Measurements from ENCODE around the gene CINP.

CINP gene

DNA sequence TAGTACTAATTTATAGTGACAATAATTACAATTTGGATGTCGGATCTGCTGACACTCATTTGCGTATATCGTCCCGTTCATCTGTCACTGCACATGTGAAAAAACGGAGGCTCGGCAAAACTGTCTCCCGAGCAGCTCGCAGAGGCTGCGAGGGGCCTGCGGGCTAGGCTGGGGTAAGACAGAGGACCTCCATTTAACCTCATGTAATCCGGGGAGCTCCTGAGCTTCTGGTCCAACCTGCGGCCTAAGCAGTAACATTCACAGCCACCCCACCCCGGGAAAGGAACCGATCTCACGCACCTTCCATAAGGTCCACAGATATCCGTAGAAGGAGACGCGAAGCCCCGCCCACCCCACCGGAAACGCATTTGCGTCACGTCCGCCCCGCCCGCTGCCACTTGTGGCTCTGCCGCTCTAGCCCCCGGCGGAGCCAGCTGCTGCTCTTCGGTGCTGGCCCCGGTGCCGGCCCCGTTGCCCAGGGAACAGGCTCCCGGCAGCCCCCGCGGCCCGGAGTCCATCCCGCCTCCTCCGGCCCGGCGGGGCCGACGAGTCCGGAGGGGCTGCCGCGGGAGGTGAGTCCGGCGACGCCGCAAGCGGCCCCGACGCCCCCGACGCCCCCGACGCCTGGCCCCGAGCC lies at the start of gene CINP, which contains the start of gene TECPR2:
TSS of gene CINP (minus strand) at position 346 of the 637 bp plus-strand sequence. CDS start at position 307, 39 bp downstream.
TSS of gene TECPR2 (plus strand) at position 397 of the 637 bp plus-strand sequence. CDS start 13,781 bp downstream, outside the sequence.
- POLR2A ChIA-PET (ENCODE audit: low non-redundant PET) = interaction anchor here (0.7 kb wide), 1 partner anchor 13 kb away, joined by 3 read pairs; no protein-coding TSS in a partner anchor
- peak; percentile 97 for DNase-seq (ENCODE audit: low spot score)
- CTCF ChIA-PET = interaction anchor here (0.7 kb wide), 1 partner anchor 232 kb away, joined by 4 read pairs; no protein-coding TSS in a partner anchor
- TF ChIP-seq, protein P1, sequence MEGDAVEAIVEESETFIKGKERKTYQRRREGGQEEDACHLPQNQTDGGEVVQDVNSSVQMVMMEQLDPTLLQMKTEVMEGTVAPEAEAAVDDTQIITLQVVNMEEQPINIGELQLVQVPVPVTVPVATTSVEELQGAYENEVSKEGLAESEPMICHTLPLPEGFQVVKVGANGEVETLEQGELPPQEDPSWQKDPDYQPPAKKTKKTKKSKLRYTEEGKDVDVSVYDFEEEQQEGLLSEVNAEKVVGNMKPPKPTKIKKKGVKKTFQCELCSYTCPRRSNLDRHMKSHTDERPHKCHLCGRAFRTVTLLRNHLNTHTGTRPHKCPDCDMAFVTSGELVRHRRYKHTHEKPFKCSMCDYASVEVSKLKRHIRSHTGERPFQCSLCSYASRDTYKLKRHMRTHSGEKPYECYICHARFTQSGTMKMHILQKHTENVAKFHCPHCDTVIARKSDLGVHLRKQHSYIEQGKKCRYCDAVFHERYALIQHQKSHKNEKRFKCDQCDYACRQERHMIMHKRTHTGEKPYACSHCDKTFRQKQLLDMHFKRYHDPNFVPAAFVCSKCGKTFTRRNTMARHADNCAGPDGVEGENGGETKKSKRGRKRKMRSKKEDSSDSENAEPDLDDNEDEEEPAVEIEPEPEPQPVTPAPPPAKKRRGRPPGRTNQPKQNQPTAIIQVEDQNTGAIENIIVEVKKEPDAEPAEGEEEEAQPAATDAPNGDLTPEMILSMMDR (conservative IDR thresholded peaks at IDR 0.05; ENCODE audit: low read depth) = no peak
- peak within 1 kb of the TSS; percentile 87 for H3K27ac ChIP-seq

DNA sequence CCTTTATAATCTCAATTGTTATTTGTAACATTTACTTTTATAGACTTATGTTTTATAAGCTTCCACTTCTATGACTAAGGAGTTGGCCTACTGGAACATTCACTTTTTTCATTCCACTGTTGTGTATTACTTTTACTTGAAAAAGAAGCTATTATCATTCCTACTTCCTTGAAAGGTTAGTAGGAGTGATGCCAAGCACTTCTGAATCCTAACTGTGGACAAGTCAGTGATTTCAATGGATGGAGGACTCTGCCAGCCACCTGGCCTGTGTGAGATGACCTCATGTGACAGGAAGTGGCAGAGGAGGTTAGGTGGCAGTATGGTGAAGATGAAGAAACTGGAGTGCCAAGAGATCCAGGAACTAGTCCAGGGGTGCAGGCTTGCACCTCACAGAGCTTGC lies 46.0 kb upstream of the CINP start:
- DNase-seq (ENCODE audit: low spot score) = no peak
- ChIA-PET POLR2A (ENCODE audit: low non-redundant PET) (no interaction called here), CTCF (interaction anchor here (0.8 to 1.3 kb wide), 2 partner anchors 29 to 395 kb away, joined by 3 to 5 read pairs; no protein-coding TSS in a partner anchor)
- no peak overlapping the region for H3K27ac ChIP-seq
- TF ChIP-seq, protein P1 (conservative IDR thresholded peaks at IDR 0.05; ENCODE audit: low read depth) = no peak

DNA sequence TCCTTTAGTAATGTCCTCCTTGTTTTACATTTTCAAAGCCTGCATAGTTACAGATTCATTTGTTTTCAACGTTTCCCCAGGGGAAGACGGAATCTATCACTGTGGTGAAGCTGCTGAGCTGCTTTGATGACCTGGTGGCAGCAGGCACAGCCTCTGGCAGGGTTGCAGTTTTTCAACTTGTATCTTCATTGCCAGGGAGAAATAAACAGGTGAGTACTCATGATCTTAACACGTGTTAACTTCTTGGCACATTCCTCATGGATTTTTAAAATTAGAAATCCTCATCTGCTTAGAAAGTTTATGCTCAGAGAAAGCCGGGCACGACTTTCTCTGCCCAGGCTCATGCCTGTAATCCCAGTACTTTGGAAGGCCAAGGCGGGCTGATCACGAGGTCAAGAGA lies 44.6 kb upstream of the CINP start:
- DNase-seq (ENCODE audit: low spot score) = no peak
- CTCF ChIA-PET = interaction anchor here (0.6 to 0.7 kb wide), 2 partner anchors 43 to 155 kb away, joined by 3 to 7 read pairs; no protein-coding TSS in a partner anchor
- TF ChIP-seq, protein P1 (conservative IDR thresholded peaks at IDR 0.05; ENCODE audit: low read depth) = no peak
- POLR2A ChIA-PET (ENCODE audit: low non-redundant PET) = no interaction called here
- no peak overlapping the region for H3K27ac ChIP-seq

DNA sequence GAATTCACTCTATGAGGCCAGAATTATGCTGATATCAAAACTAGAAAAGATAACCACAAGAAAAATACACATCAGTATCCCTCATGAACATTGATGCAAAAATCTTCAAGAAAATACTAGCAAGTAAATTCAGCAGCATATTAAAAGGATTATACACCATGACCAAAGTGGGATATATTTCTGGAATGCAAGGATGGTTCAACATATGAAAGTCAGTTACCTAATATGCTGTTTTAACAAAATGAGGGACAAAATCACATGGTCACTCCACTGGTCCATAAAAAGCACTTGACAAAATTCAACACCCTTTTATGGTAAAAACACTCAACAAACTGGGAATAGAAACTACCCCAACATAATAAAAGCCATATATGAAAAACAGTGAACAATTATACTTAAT lies 40.3 kb upstream of the CINP start:
- H3K27ac ChIP-seq = no peak overlapping the region
- ChIA-PET CTCF (no interaction called here), POLR2A (ENCODE audit: low non-redundant PET) (no interaction called here)
- DNase-seq (ENCODE audit: low spot score) = no peak
- TF ChIP-seq, protein P1 (conservative IDR thresholded peaks at IDR 0.05; ENCODE audit: low read depth) = no peak

DNA sequence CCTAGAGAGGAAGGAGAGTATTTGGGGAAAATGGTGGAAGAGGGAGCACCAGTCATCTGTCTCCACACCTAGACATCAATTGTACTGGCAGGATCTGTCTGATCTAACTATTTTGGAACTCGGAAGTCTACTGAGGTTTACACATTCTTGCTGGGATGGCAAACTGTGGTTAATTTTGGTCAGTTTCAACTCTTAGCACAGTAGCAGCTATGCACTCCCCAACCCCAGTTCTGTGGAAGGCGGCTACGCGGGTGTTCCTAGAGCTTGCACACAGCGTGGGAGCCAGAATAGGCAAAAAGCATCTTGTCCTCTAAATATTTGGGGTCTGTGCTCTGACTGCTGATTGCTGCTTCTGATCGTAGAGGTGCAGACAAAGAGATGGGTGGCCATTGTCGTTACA lies 33.8 kb upstream of the CINP start:
- POLR2A ChIA-PET (ENCODE audit: low non-redundant PET) = no interaction called here
- no peak for DNase-seq (ENCODE audit: low spot score)
- H3K27ac ChIP-seq = no peak overlapping the region
- CTCF ChIA-PET = interaction anchor here (0.6 kb wide), 1 partner anchor 198 kb away, joined by 4 read pairs; no protein-coding TSS in a partner anchor
- TF ChIP-seq, protein P1 (conservative IDR thresholded peaks at IDR 0.05; ENCODE audit: low read depth) = no peak

DNA sequence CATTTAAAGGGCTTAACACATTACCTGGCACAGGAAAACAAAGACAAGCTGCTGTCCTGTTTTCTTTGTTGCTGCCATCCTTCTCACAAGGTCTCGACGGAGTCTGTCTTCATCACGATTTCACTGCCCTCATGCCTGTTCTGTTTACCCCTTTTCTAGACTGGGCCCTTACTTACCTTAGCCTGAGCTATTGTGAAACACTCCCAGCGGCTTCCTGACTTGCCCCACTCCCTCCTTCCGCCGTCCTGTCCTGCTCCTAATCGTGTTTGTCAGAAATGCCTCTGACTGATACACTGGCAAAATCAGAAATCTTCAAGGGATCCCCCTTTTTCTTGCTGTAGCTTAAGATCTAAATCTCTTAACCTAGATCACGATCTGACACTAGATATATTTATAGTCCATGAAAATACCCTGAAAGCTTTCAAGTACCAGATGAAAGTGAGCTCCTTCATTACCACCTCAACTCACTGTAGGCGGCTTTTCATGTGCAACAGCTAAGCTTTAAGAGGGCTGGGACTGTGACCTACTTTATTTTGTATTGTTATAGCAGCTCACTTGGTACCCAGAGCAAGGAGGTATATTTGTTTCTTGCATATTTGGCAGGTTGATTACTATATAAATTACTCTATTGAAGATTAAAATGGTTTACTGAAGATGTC lies 32.2 kb upstream of the CINP start:
- ChIA-PET POLR2A (ENCODE audit: low non-redundant PET) (no interaction called here), CTCF (no interaction called here)
- DNase-seq (ENCODE audit: low spot score) = no peak
- no peak overlapping the region for H3K27ac ChIP-seq
- TF ChIP-seq, protein P1 (conservative IDR thresholded peaks at IDR 0.05; ENCODE audit: low read depth) = no peak
